ENCODE measurements around the gene CACNA1H. TPM values are rescaled to one million over a fixed set of nuclear protein-coding genes. Genes with fewer than 3 reads are reported as not detected.

Gene CACNA1H
- total RNA-seq, 6 experiments from 2014 or later = 0.56 to 14.0 (median 5.0) TPM

GRCh38 chr16:1154887-1155331 is 2.0 kb downstream of the CACNA1H start:
- Histone ChIP-seq H3K27me3 (peaks cover 0 to 3% of the 10 kb centered on the region in 2 donors), H3K4me3 (peak overlapping the region in 1 of 3 donors; percentile 43), H3K4me1 (peaks cover 0 to 28% (median 12%) of the 10 kb centered on the region in 4 donors), H3K36me3 (no peaks in the 10 kb centered on the region), H3K27ac (peak overlapping the region in 1 of 3 donors; percentile 72), H3K9me3 (no peaks in the 10 kb centered on the region)
- TF ChIP-seq CTCF (IDR thresholded peaks at IDR 0.05) = no peak
- TF ChIP-seq POLR2A (IDR thresholded peaks at IDR 0.05) = no peak
- intact Hi-C loops (cut with DNase I) = no loop called here
- peak; percentile 4 to 28 (median 18) for ATAC-seq
- no peak for DNase-seq
- 33% methylated on average over 8 of the region's 23 CpGs for WGBS (ENCODE audit: insufficient coverage, low coverage, low lambda C conversion rate, missing lambda C conversion rate)

- Histone ChIP-seq H3K36me3 (no peaks in the 10 kb centered on the region), H3K4me1 (peaks cover 0 to 34% (median 15%) of the 10 kb centered on the region in 4 donors), H3K4me3 (peak overlapping the region in 1 of 3 donors; percentile 43), H3K9me3 (no peaks in the 10 kb centered on the region), H3K27me3 (peaks cover 0 to 3% of the 10 kb centered on the region in 2 donors), H3K27ac (peak overlapping the region in 1 of 3 donors; percentile 72)
- TF ChIP-seq POLR2A (IDR thresholded peaks at IDR 0.05) (no peak), CTCF (IDR thresholded peaks at IDR 0.05) (no peak)
- intact Hi-C loops (cut with DNase I) = no loop called here
- DNase-seq (no peak), ATAC-seq (no peak)
- WGBS (ENCODE audit: insufficient coverage, low coverage, low lambda C conversion rate, missing lambda C conversion rate) = 27% methylated on average over 9 of the region's 20 CpGs
Observed at GRCh38 chr16:1155353-1156054, 2.6 kb downstream of the CACNA1H start.

GRCh38 chr16:1156055-1156982 is 3.4 kb downstream of the CACNA1H start:
- Histone ChIP-seq H3K4me1 (peaks cover 0 to 40% (median 19%) of the 10 kb centered on the region in 4 donors), H3K9me3 (no peaks in the 10 kb centered on the region), H3K4me3 (no peak overlapping the region), H3K27me3 (peaks cover 0 to 3% of the 10 kb centered on the region in 2 donors), H3K36me3 (no peaks in the 10 kb centered on the region), H3K27ac (no peak overlapping the region)
- no peak for ATAC-seq
- no peak for DNase-seq
- WGBS (ENCODE audit: insufficient coverage, low coverage, low lambda C conversion rate, missing lambda C conversion rate) = 54% methylated on average over 9 of the region's 35 CpGs
- intact Hi-C loops (cut with DNase I) = no loop called here
- TF ChIP-seq POLR2A (IDR thresholded peaks at IDR 0.05) = no peak
- TF ChIP-seq CTCF (IDR thresholded peaks at IDR 0.05) = no peak

- H3K9me3 ChIP-seq = no peaks in the 10 kb centered on the region
- peaks cover 0 to 40% (median 20%) of the 10 kb centered on the region in 4 donors for H3K4me1 ChIP-seq
- ATAC-seq (no peak), DNase-seq (no peak)
- intact Hi-C loops (cut with DNase I) = no loop called here
- WGBS (ENCODE audit: insufficient coverage, low coverage, low lambda C conversion rate, missing lambda C conversion rate) = 87% methylated on average over 12 of the region's 46 CpGs
- no peak overlapping the region for H3K4me3 ChIP-seq
- no peak overlapping the region for H3K27ac ChIP-seq
- peaks cover 0 to 3% of the 10 kb centered on the region in 2 donors for H3K27me3 ChIP-seq
- no peaks in the 10 kb centered on the region for H3K36me3 ChIP-seq
- TF ChIP-seq POLR2A (IDR thresholded peaks at IDR 0.05) (no peak), CTCF (IDR thresholded peaks at IDR 0.05) (no peak)
Observed at GRCh38 chr16:1156983-1157638, 4.2 kb downstream of the CACNA1H start.

Measured in right lobe of liver (tissue), 6 donors.